Lung (tissue), 12 donors: ENCODE results near the gene FOXI2. TPM values are rescaled to one million over a fixed set of nuclear protein-coding genes. Genes with fewer than 3 reads are reported as not detected.

Experiments
- ATAC-seq: fragments of 200-7000 bp; cut with Tn5 transposase; one replicate; pipeline ENCODE4 v1.9.1; 2020; ENCODE audit warnings: moderate number of reproducible peaks; ENCODE audit not compliant: insufficient read depth, low FRiP score
- DNase-seq, 3 donors: peaks; one replicate each; pipeline ENCODE4 v3.0.0-alpha.2; 2013 to 2017
- H3K27ac ChIP-seq, 2 donors: one replicate each; pipeline ENCODE4 v1.5.1; 2013; ENCODE audit warnings: mild to moderate bottlenecking in 2 of 2, moderate library complexity in 2 of 2, control low read depth in 1 of 2, inconsistent platforms in 1 of 2, low read depth in 1 of 2, low read length in 1 of 2
- H3K27me3 ChIP-seq, 3 donors: one replicate each; pipeline ENCODE4 v1.5.1; 2013; ENCODE audit warnings: low read length in 2 of 3; ENCODE audit not compliant: control insufficient read depth in 3 of 3, insufficient read depth in 3 of 3
- H3K36me3 ChIP-seq, 4 donors: one replicate each; pipeline ENCODE4 v1.5.1; 2013; ENCODE audit warnings: low read length in 4 of 4, mild to moderate bottlenecking in 1 of 4, moderate library complexity in 1 of 4; ENCODE audit not compliant: control insufficient read depth in 4 of 4, insufficient read depth in 4 of 4
- H3K4me1 ChIP-seq, 5 donors: one replicate each; pipeline ENCODE4 v1.5.1; 2013; ENCODE audit warnings: low read length in 5 of 5, mild to moderate bottlenecking in 2 of 5, moderate library complexity in 1 of 5; ENCODE audit not compliant: control insufficient read depth in 5 of 5, insufficient read depth in 5 of 5
- H3K4me3 ChIP-seq: one replicate; pipeline ENCODE4 v1.5.1; 2013; ENCODE audit warnings: mild to moderate bottlenecking, control low read depth, moderate library complexity
- H3K9ac ChIP-seq, 2 donors: one replicate each; pipeline ENCODE4 v1.5.1; 2013; ENCODE audit warnings: low read length in 2 of 2, control low read depth in 1 of 2; ENCODE audit not compliant: insufficient read depth in 1 of 2
- H3K9me3 ChIP-seq, 4 donors: one replicate each; pipeline ENCODE4 v1.5.1; 2013; ENCODE audit warnings: low read length in 3 of 4, mild to moderate bottlenecking in 1 of 4, moderate library complexity in 1 of 4; ENCODE audit not compliant: control insufficient read depth in 4 of 4, insufficient read depth in 3 of 4
- CTCF ChIP-seq: IDR thresholded peaks from 2 replicates; pipeline ENCODE4 v1.5.1; 2012; ENCODE audit warnings: mild to moderate bottlenecking; ENCODE audit errors: control extremely low read depth, extremely low read depth
- WGBS, 2 donors: extraction: QIAGEN DNeasy Blood & Tissue Kit; methylation state at CpG; one replicate each; pipeline ENCODE4 v1.1.7; 2013; 5-methylcytosine and 5-hydroxymethylcytosine counted together
- polyA plus RNA-seq, 2 donors: library from polyadenylated mRNA; stranded (reverse); fragments of 200-250 nt; gene quantifications; one replicate each; pipeline ENCODE4 v1.2.1, GENCODE V29; 2013
- total RNA-seq, 2 donors: library from RNA; depleted of rRNA in 1 of 2; stranded (reverse); fragments of >200 nt in 1 of 2; gene quantifications; one replicate each; pipeline ENCODE4 v1.2.1, GENCODE V29; 2014 to 2021
- donor health status: control.
- donor health status: control.
- donor health status: Bipolar disorder and iron deficiency.
- donor health status: healthy.
- donor health status: DM: yes; HTN: yes; CAD: no.

FOXI2 gene
- total and polyA plus RNA-seq, 4 donors: 0.08 to 0.15 TPM; not detected in 2

GRCh38 chr10:127720903-127721302 lies 16.1 kb upstream of the FOXI2 start:
- WGBS, 2 donors: 61 to 75% methylated on average over 3 of the region's 3 CpGs
- H3K4me1 ChIP-seq: no peaks in the 10 kb centered on the region
- DNase-seq (no peak), ATAC-seq (no peak)
- H3K4me3 ChIP-seq: no peak overlapping the region
- no peak for TF ChIP-seq CTCF
- H3K9ac ChIP-seq: no peak overlapping the region
- H3K9me3 ChIP-seq: no peaks in the 10 kb centered on the region
- H3K27ac ChIP-seq: no peak overlapping the region
- no peaks in the 10 kb centered on the region for H3K36me3 ChIP-seq
- H3K27me3 ChIP-seq: no peaks in the 10 kb centered on the region

- Histone ChIP-seq H3K9me3 (peaks cover 0 to 6% (median 2%) of the 10 kb centered on the region in 4 donors), H3K9ac (no peak overlapping the region), H3K4me1 (peaks cover 0 to 19% (median 0%) of the 10 kb centered on the region in 5 donors), H3K27ac (no peak overlapping the region), H3K27me3 (peaks cover 31 to 70% (median 55%) of the 10 kb centered on the region in 3 donors), H3K4me3 (no peak overlapping the region), H3K36me3 (no peaks in the 10 kb centered on the region)
- ATAC-seq (no peak), DNase-seq (no peak)
- TF ChIP-seq CTCF: no peak
- 20 to 28% methylated on average over 11 of the region's 11 CpGs for WGBS, 2 donors
These were observed 2.2 kb upstream of the FOXI2 start for GRCh38 chr10:127734753-127735152.

- DNase-seq: no peak
- Histone ChIP-seq H3K4me3 (no peak overlapping the region), H3K9me3 (peaks cover 0 to 4% (median 2%) of the 10 kb centered on the region in 4 donors), H3K4me1 (peaks cover 0 to 19% (median 0%) of the 10 kb centered on the region in 5 donors), H3K27ac (no peak overlapping the region), H3K27me3 (peaks cover 31 to 73% (median 59%) of the 10 kb centered on the region in 3 donors), H3K9ac (no peak overlapping the region), H3K36me3 (no peaks in the 10 kb centered on the region)
- ATAC-seq: no peak
- WGBS, 2 donors: 18 to 23% methylated on average over 13 of the region's 13 CpGs
- TF ChIP-seq CTCF: no peak
These were observed 1.8 kb upstream of the FOXI2 start for GRCh38 chr10:127735156-127735555.

- no peak for ATAC-seq
- Histone ChIP-seq H3K27ac (no peak overlapping the region), H3K27me3 (peaks cover 31 to 78% (median 63%) of the 10 kb centered on the region in 3 donors), H3K4me3 (no peak overlapping the region), H3K36me3 (no peaks in the 10 kb centered on the region), H3K9me3 (peaks cover 0 to 4% (median 0%) of the 10 kb centered on the region in 4 donors), H3K4me1 (peaks cover 0 to 19% (median 0%) of the 10 kb centered on the region in 5 donors), H3K9ac (no peak overlapping the region)
- 8 to 12% methylated on average over 24 of the region's 24 CpGs for WGBS, 2 donors
- no peak for TF ChIP-seq CTCF
- no peak for DNase-seq
These were observed 1.2 kb upstream of the FOXI2 start for GRCh38 chr10:127735723-127736221.
